CD14-positive monocyte (primary cell): Measurements from ENCODE around the gene LRRIQ1. TPM values are rescaled to one million over a fixed set of nuclear protein-coding genes. Genes with fewer than 3 reads are reported as not detected.

Experiments used
- DNase-seq, 3 donors: peaks; one replicate each; pipeline ENCODE4 v3.0.0-alpha.2; 2011 to 2022
- H2AFZ ChIP-seq: 2 replicates; pipeline ENCODE4 v1.6.0; 2012; ENCODE audit warnings: mild to moderate bottlenecking, low read depth, low read length, inconsistent platforms; ENCODE audit not compliant: insufficient read depth, poor library complexity, severe bottlenecking
- H3K27ac ChIP-seq, 2 donors: 1 replicate in 1 of 2; 2 replicates in 1 of 2; pipeline ENCODE4 v1.5.1; 2012 to 2013; ENCODE audit warnings: low read length in 2 of 2, control low read depth in 1 of 2, inconsistent platforms in 1 of 2, low read depth in 1 of 2, mild to moderate bottlenecking in 1 of 2
- H3K27me3 ChIP-seq, 2 donors: one replicate each; pipeline versions ENCODE4 v1.6.0 to v1.6.1; 2011 to 2013; ENCODE audit warnings: low read length in 2 of 2; ENCODE audit not compliant: control insufficient read depth in 2 of 2, insufficient read depth in 2 of 2
- H3K36me3 ChIP-seq, 2 donors: replicated peaks in 1 of 2; 1 replicate in 1 of 2; 2 replicates in 1 of 2; pipeline versions ENCODE4 v1.5.1 to v1.6.1; 2012 to 2013; ENCODE audit warnings: low read length in 2 of 2, control low read depth in 1 of 2, inconsistent platforms in 1 of 2, mild to moderate bottlenecking in 1 of 2; ENCODE audit not compliant: insufficient read depth in 2 of 2, control insufficient read depth in 1 of 2
- H3K4me1 ChIP-seq, 2 donors: 1 replicate in 1 of 2; 2 replicates in 1 of 2; pipeline versions ENCODE4 v1.5.1 to v1.6.1; 2012 to 2013; ENCODE audit warnings: low read length in 2 of 2, control low read depth in 1 of 2, inconsistent platforms in 1 of 2, mild to moderate bottlenecking in 1 of 2, moderate library complexity in 1 of 2; ENCODE audit not compliant: insufficient read depth in 2 of 2, control insufficient read depth in 1 of 2
- H3K4me2 ChIP-seq: replicated peaks from 2 replicates; pipeline ENCODE3; 2012; ENCODE audit warnings: low read length, moderate library complexity, mild to moderate bottlenecking; ENCODE audit not compliant: poor library complexity, severe bottlenecking; ENCODE audit errors: extremely low read depth
- H3K4me3 ChIP-seq, 3 experiments: fragments of 200-600 bp in 1 of 3; sonication (generic) in 1 of 3; replicated peaks in 1 of 3; 1 replicate in 2 of 3; 2 replicates in 1 of 3; pipeline ENCODE4 v1.5.1; 2011 to 2013; ENCODE audit warnings: low read length in 3 of 3, mild to moderate bottlenecking in 3 of 3, control low read depth in 2 of 3, low read depth in 2 of 3, inconsistent platforms in 1 of 3, moderate library complexity in 1 of 3
- H3K79me2 ChIP-seq: 2 replicates; pipeline ENCODE4 v1.6.0; 2012; ENCODE audit warnings: mild to moderate bottlenecking, control low read depth, inconsistent platforms, low read length, moderate library complexity; ENCODE audit not compliant: insufficient read depth
- H3K9ac ChIP-seq: 2 replicates; pipeline ENCODE4 v1.6.0; 2017; ENCODE audit warnings: low read length, mild to moderate bottlenecking; ENCODE audit not compliant: insufficient read depth, poor library complexity, severe bottlenecking
- H3K9me3 ChIP-seq, 2 donors: replicated peaks in 1 of 2; 1 replicate in 1 of 2; 2 replicates in 1 of 2; pipeline versions ENCODE4 v1.5.1 to v1.6.1; 2012 to 2013; ENCODE audit warnings: low read length in 2 of 2, control low read depth in 1 of 2; ENCODE audit not compliant: control insufficient read depth in 1 of 2, insufficient read depth in 1 of 2
- H4K20me1 ChIP-seq: 2 replicates; pipeline ENCODE4 v1.6.0; 2012; ENCODE audit warnings: mild to moderate bottlenecking, low read length, control low read depth, moderate library complexity; ENCODE audit not compliant: insufficient read depth
- H3K27ac Mint-ChIP-seq, 7 donors: one replicate each; pipeline ENCODE4 v1.8.0; 2020; ENCODE audit warnings: mild to moderate bottlenecking in 7 of 7, mixed read lengths in 7 of 7, moderate library complexity in 6 of 7, inconsistent platforms in 2 of 7
- H3K27me3 Mint-ChIP-seq, 3 donors: one replicate each; pipeline ENCODE4 v1.8.0; 2021 to 2022; ENCODE audit warnings: low read depth in 3 of 3, mild to moderate bottlenecking in 3 of 3, mixed read lengths in 3 of 3, moderate library complexity in 3 of 3, inconsistent platforms in 1 of 3
- H3K36me3 Mint-ChIP-seq, 2 donors: one replicate each; pipeline ENCODE4 v1.8.0; 2020; ENCODE audit warnings: mixed read lengths in 2 of 2, inconsistent platforms in 1 of 2, mild to moderate bottlenecking in 1 of 2
- H3K4me1 Mint-ChIP-seq: one replicate; pipeline ENCODE4 v1.8.0; 2020; ENCODE audit warnings: mild to moderate bottlenecking, mixed read lengths
- H3K4me3 Mint-ChIP-seq, 2 donors: one replicate each; pipeline ENCODE4 v1.8.0; 2020; ENCODE audit warnings: mild to moderate bottlenecking in 2 of 2, mixed read lengths in 2 of 2, moderate library complexity in 1 of 2
- H3K9me3 Mint-ChIP-seq, 7 donors: one replicate each; pipeline ENCODE4 v1.8.0; 2020 to 2022; ENCODE audit warnings: mixed read lengths in 7 of 7, mild to moderate bottlenecking in 6 of 7, moderate library complexity in 6 of 7, inconsistent platforms in 2 of 7
- WGBS: methylation state at CpG from one replicate; pipeline ENCODE4 v1.1.5; 2013; ENCODE audit warnings: missing lambda C conversion rate; ENCODE audit not compliant: insufficient coverage; 5-methylcytosine and 5-hydroxymethylcytosine counted together
- intact Hi-C, 2 donors: fragments of 100-400 bp; cut with micrococcal nuclease; formaldehyde crosslinking; loops; one replicate each; pipeline versions ENCODE4 v1.15.0 to v1.15.1; 2023
- polyA plus RNA-seq, 3 donors: library from polyadenylated mRNA; depleted of rRNA in 1 of 3; unstranded in 2 of 3; stranded (reverse) in 1 of 3; fragments of 300-500 nt in 2 of 3; fragments of >200 nt in 1 of 3; fragmentation: Illumina TruSeq in 2 of 3; gene quantifications; 1 replicate in 2 of 3; 2 replicates in 1 of 3; pipeline ENCODE4 v1.2.3, GENCODE V29; 2012 to 2021
- TF ChIP-seq, protein P1 (sequence below): fragments of 200-600 bp; IDR thresholded peaks from one replicate; pipeline ENCODE4 v1.8.0; 2022; ENCODE audit warnings: antibody characterized with exemption, mild to moderate bottlenecking

Gene LRRIQ1
- polyA plus RNA-seq, 3 donors: not detected

DNA sequence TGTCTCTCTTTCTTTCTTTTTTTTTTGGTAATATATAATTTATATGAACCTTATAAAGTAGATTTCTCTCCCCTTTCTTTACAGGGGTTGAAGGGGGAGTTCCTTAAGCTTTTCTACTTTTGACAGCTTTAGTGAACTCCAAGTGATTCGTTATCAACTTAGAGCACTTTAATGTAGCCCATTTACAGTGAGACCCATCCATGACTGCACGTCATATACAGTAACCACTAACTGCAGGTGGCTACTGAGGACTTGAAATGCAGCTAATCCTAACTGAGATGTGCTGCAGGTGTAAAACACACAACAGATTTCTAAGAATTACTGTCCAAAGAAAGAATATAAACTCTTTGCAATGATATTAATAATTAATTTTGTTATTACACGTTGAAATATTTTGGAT is 582 bp downstream of the LRRIQ1 start:
- Histone ChIP-seq H3K9ac (no peak overlapping the region), H3K4me3 (no peak overlapping the region), H3K27ac (no peak overlapping the region), H4K20me1 (no peaks in the 10 kb centered on the region), H3K27me3 (peaks cover 15 to 16% of the 10 kb centered on the region in 2 donors), H3K79me2 (no peaks in the 10 kb centered on the region), H3K36me3 (no peaks in the 10 kb centered on the region), H3K4me2 (no peak overlapping the region), H2AFZ (no peak overlapping the region), H3K4me1 (no peaks in the 10 kb centered on the region), H3K9me3 (no peaks in the 10 kb centered on the region)
- no peak for DNase-seq
- H3K27me3 Mint-ChIP-seq: peaks cover 10 to 19% (median 19%) of the 10 kb centered on the region in 3 donors
- peaks cover 4% of the 10 kb centered on the region for H3K4me1 Mint-ChIP-seq
- WGBS: no CpG with 5 or more reads among the region's 3 CpGs
- intact Hi-C loops: no loop called here
- H3K27ac Mint-ChIP-seq: no peak overlapping the region
- TF ChIP-seq, protein P1, sequence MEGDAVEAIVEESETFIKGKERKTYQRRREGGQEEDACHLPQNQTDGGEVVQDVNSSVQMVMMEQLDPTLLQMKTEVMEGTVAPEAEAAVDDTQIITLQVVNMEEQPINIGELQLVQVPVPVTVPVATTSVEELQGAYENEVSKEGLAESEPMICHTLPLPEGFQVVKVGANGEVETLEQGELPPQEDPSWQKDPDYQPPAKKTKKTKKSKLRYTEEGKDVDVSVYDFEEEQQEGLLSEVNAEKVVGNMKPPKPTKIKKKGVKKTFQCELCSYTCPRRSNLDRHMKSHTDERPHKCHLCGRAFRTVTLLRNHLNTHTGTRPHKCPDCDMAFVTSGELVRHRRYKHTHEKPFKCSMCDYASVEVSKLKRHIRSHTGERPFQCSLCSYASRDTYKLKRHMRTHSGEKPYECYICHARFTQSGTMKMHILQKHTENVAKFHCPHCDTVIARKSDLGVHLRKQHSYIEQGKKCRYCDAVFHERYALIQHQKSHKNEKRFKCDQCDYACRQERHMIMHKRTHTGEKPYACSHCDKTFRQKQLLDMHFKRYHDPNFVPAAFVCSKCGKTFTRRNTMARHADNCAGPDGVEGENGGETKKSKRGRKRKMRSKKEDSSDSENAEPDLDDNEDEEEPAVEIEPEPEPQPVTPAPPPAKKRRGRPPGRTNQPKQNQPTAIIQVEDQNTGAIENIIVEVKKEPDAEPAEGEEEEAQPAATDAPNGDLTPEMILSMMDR: no peak
- H3K9me3 Mint-ChIP-seq: peaks cover 0 to 3% (median 0%) of the 10 kb centered on the region in 7 donors
- H3K4me3 Mint-ChIP-seq: no peak overlapping the region
- H3K36me3 Mint-ChIP-seq: no peaks in the 10 kb centered on the region

DNA sequence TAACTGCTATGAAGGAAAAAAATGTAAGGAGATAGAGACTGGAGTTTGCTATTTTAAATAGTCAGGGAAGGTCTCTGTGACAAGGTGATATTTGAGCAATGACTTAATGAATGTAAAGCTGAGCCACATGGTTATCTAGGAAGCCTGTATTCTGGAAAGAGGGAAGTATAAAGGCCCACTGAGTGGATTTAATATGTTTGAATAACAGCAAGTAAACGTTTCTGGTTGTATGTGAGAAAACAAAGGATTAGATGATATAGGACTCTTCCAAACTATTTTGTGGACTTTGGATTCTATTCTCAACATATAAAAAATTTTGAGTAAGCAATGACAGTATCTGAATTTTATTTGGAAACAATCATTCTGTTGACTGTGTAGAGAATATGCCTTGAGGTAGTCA is 5.2 kb downstream of the LRRIQ1 start:
- Histone ChIP-seq H3K27me3 (peaks cover 8 to 9% of the 10 kb centered on the region in 2 donors), H3K4me1 (no peaks in the 10 kb centered on the region), H3K9me3 (no peaks in the 10 kb centered on the region), H2AFZ (no peak overlapping the region), H3K36me3 (no peaks in the 10 kb centered on the region), H3K27ac (no peak overlapping the region), H3K4me2 (no peak overlapping the region), H3K9ac (no peak overlapping the region), H4K20me1 (no peaks in the 10 kb centered on the region), H3K4me3 (no peak overlapping the region), H3K79me2 (no peaks in the 10 kb centered on the region)
- no peak for DNase-seq
- no peaks in the 10 kb centered on the region for H3K9me3 Mint-ChIP-seq
- H3K4me3 Mint-ChIP-seq: no peak overlapping the region
- no CpG with 5 or more reads among the region's 1 CpG for WGBS
- intact Hi-C loops: no loop called here
- H3K36me3 Mint-ChIP-seq: no peaks in the 10 kb centered on the region
- TF ChIP-seq, protein P1: no peak
- no peak overlapping the region for H3K27ac Mint-ChIP-seq
- H3K27me3 Mint-ChIP-seq: peaks cover 7 to 8% (median 8%) of the 10 kb centered on the region in 3 donors
- peaks cover 1% of the 10 kb centered on the region for H3K4me1 Mint-ChIP-seq
